Gastroesophageal sphincter (tissue), 3 donors: Measurements from ENCODE around the gene WDR54.

Experiments
- CTCF ChIP-seq, 4 experiments: fragments of 200-600 bp in 2 of 4; fragments of 450-650 bp in 2 of 4; sonication (generic) in 1 of 4; IDR thresholded peaks; one replicate each; pipeline ENCODE4 v1.5.1; 2017 to 2019; ENCODE audit warnings: antibody characterized with exemption in 4 of 4, mild to moderate bottlenecking in 2 of 4, moderate library complexity in 2 of 4
- POLR2A ChIP-seq, 2 donors: fragments of 450-650 bp; IDR thresholded peaks; one replicate each; pipeline ENCODE4 v1.6.1; 2017; ENCODE audit warnings: antibody characterized with exemption in 2 of 2, mild to moderate bottlenecking in 2 of 2, moderate library complexity in 1 of 2

GRCh38 chr2:74447230-74447999 lies 25.9 kb downstream of the WDR54 start:
- TF ChIP-seq POLR2A (IDR thresholded peaks at IDR 0.05): no peak
- no peak for TF ChIP-seq CTCF (IDR thresholded peaks at IDR 0.05)
